Measurements from ENCODE around the gene BCAS1. TPM values are rescaled to one million over a fixed set of nuclear protein-coding genes. Genes with fewer than 3 reads are reported as not detected.

The BCAS1 gene
- total and polyA plus RNA-seq, 10 of the 15 experiments (the other 5 are each of a cell fraction or from before 2014, with no cell fraction given): 0.21 to 1.4 (median 0.55) TPM

DNA sequence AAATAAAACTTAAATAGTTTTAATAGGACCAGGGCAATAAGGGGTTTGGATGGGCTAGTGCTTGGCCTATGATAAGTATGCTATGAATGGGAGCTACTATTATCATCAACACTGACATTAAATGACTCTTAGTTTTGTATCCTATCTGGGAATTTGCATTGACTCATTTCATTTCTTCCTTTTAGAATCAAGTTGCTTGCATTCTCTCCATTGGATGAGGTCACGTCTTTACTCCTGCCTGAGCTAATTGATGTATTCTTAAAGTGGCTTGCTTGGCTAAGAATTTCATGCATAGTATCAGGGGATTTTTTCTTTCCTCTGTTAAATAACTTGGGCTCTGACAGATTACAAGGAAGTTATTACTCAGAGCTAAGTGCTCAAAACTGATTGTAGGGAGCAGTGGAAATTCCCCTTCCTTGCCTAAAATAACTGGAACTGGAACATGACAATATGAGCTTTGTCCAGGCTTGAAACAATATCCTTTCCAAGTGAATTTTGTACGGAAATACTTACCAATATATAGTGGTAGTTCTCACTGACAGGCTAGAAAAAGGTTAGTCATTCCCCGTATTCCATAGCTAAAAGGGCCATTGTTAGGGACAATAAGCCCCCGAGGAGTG, 169.9 kb downstream of the BCAS1 start:
- H3K4me2 ChIP-seq (ENCODE audit: control insufficient read depth, insufficient read depth): peak overlapping the region; percentile 48; the same call in 1 of the 2 replicates
- no TSS peak for BruUV-seq (replicated peaks)
- H4K20me1 ChIP-seq (ENCODE audit: control insufficient read depth, insufficient read depth): no peaks in the 10 kb centered on the region
- no peaks in the 10 kb centered on the region; the same call in 1 of the 2 replicates for H3K79me2 ChIP-seq (ENCODE audit: control insufficient read depth, insufficient read depth, low read length)
- 46% methylated on average over 4 of the region's 4 CpGs for WGBS (ENCODE audit: insufficient coverage, insufficient replicate concordance, low lambda C conversion rate, missing lambda C conversion rate)
- H2AFZ ChIP-seq (ENCODE audit: control insufficient read depth, low read depth, low read length): no peak overlapping the region; the same call in 1 of the 2 replicates
- DNase-seq (ENCODE audit: low read depth, low spot score) (no peak), ATAC-seq (peak; percentile 53), FAIRE-seq (no peak)
- in situ Hi-C loops (cut with MboI): no loop called here
- intact Hi-C loops (cut with micrococcal nuclease; ENCODE audit: unreplicated experiment): no loop called here
- peak overlapping the region; percentile 62; the same call in 1 of the 2 replicates for H3K27ac ChIP-seq (ENCODE audit: control insufficient read depth, insufficient read depth)
- ChIA-PET RAD21 (ENCODE audit: unreplicated experiment) (interaction anchor here (0.7 to 4.0 kb wide), 18 partner anchors 9 to 320 kb away, joined by 3 to 51 read pairs (median 5); no protein-coding TSS in a partner anchor), SMC1A (ENCODE audit: uncharacterized antibody, unreplicated experiment) (interaction anchor here (0.8 to 13.3 kb wide), 23 partner anchors 8 to 240 kb away, joined by 3 to 117 read pairs (median 7); no protein-coding TSS in a partner anchor), POLR2A (interaction anchor here (0.5 to 3.0 kb wide), 14 partner anchors 8 to 230 kb away, joined by 3 to 18 read pairs (median 3); no protein-coding TSS in a partner anchor), CTCF (interaction anchor here (0.7 to 5.2 kb wide), 10 partner anchors 12 to 236 kb away, joined by 3 to 34 read pairs (median 4); no protein-coding TSS in a partner anchor)
- no peaks in the 10 kb centered on the region for H3K36me3 ChIP-seq (ENCODE audit: control insufficient read depth in 2 of 2, insufficient read depth in 2 of 2, low read length in 1 of 2)
- no peak overlapping the region for H3K4me3 ChIP-seq
- H3K9ac ChIP-seq (ENCODE audit: control insufficient read depth, insufficient read depth, low read length): no peak overlapping the region
- no peaks in the 10 kb centered on the region for H3K27me3 ChIP-seq (replicated peaks in 1 of 2; ENCODE audit: control insufficient read depth in 2 of 2, insufficient read depth in 2 of 2, low read length in 1 of 2)
- peaks cover 36% of the 10 kb centered on the region for H3K4me1 ChIP-seq (ENCODE audit: control insufficient read depth, insufficient read depth, low read length)
- H3K9me3 ChIP-seq (replicated peaks; ENCODE audit: control insufficient read depth, insufficient read depth, low read length): no peaks in the 10 kb centered on the region
- peak; percentile 83 for TF ChIP-seq ZNF24 (IDR thresholded peaks at IDR 0.05)
- TF ChIP-seq, protein P1, sequence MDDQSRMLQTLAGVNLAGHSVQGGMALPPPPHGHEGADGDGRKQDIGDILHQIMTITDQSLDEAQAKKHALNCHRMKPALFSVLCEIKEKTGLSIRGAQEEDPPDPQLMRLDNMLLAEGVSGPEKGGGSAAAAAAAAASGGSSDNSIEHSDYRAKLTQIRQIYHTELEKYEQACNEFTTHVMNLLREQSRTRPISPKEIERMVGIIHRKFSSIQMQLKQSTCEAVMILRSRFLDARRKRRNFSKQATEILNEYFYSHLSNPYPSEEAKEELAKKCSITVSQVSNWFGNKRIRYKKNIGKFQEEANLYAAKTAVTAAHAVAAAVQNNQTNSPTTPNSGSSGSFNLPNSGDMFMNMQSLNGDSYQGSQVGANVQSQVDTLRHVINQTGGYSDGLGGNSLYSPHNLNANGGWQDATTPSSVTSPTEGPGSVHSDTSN (IDR thresholded peaks at IDR 0.05; ENCODE audit: insufficient replicate concordance, low read depth, low read length): no peak
- TF ChIP-seq RAD51 (IDR thresholded peaks at IDR 0.05): no peak
- no peak for TF ChIP-seq EGR1 (IDR thresholded peaks at IDR 0.05; ENCODE audit: borderline replicate concordance in 1 of 2, low read depth in 2 of 2, low read length in 2 of 2)
- TF ChIP-seq HDGF (IDR thresholded peaks at IDR 0.05): no peak
- TF ChIP-seq MXI1 (IDR thresholded peaks at IDR 0.05; ENCODE audit: low read depth, low read length): 0 out of 2 replicates have a peak, but pooled peaks have one; percentile 24
- no peak for TF ChIP-seq MYC (IDR thresholded peaks at IDR 0.05; ENCODE audit: insufficient read depth, insufficient read length, insufficient replicate concordance, low read length, severe bottlenecking)
- TF ChIP-seq EED (IDR thresholded peaks at IDR 0.05; ENCODE audit: low read depth): peak; percentile 88
- TF ChIP-seq EP300 (IDR thresholded peaks at IDR 0.05; ENCODE audit: borderline replicate concordance in 1 of 2, control insufficient read depth in 1 of 2, low read depth in 2 of 2, low read length in 2 of 2): peak in 1 of 2 experiments; percentile 28; a peak in 1 of 4 replicates
- TF ChIP-seq, protein P2, sequence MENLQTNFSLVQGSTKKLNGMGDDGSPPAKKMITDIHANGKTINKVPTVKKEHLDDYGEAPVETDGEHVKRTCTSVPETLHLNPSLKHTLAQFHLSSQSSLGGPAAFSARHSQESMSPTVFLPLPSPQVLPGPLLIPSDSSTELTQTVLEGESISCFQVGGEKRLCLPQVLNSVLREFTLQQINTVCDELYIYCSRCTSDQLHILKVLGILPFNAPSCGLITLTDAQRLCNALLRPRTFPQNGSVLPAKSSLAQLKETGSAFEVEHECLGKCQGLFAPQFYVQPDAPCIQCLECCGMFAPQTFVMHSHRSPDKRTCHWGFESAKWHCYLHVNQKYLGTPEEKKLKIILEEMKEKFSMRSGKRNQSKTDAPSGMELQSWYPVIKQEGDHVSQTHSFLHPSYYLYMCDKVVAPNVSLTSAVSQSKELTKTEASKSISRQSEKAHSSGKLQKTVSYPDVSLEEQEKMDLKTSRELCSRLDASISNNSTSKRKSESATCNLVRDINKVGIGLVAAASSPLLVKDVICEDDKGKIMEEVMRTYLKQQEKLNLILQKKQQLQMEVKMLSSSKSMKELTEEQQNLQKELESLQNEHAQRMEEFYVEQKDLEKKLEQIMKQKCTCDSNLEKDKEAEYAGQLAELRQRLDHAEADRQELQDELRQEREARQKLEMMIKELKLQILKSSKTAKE (IDR thresholded peaks at IDR 0.05; ENCODE audit: low read depth, poor library complexity, severe bottlenecking): peak; percentile 28
- TF ChIP-seq NFXL1 (IDR thresholded peaks at IDR 0.05; ENCODE audit: borderline replicate concordance): peak; percentile 77; the same call in 1 of the 2 replicates
- TF ChIP-seq CBFB (IDR thresholded peaks at IDR 0.05; ENCODE audit: low read depth): no peak
- no peak for TF ChIP-seq SREBF1 (IDR thresholded peaks at IDR 0.05; ENCODE audit: low read length)
- 0 out of 2 replicates have a peak, but pooled peaks have one; percentile 8 for TF ChIP-seq MTA2 (IDR thresholded peaks at IDR 0.05; ENCODE audit: low read depth)
- TF ChIP-seq JUND (IDR thresholded peaks at IDR 0.05; ENCODE audit: low read depth, low read length): no peak
- TF ChIP-seq, protein P3, sequence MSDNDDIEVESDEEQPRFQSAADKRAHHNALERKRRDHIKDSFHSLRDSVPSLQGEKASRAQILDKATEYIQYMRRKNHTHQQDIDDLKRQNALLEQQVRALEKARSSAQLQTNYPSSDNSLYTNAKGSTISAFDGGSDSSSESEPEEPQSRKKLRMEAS (IDR thresholded peaks at IDR 0.05; ENCODE audit: low read depth, low read length): no peak
- no peak for TF ChIP-seq SUPT20H (IDR thresholded peaks at IDR 0.05; ENCODE audit: borderline replicate concordance, control insufficient read depth, low read depth, low read length)
- 0 out of 2 replicates have a peak, but pooled peaks have one; percentile 32 for TF ChIP-seq GABPA (IDR thresholded peaks at IDR 0.05; ENCODE audit: low read depth)
- peak; percentile 47; the same call in 1 of the 2 replicates for TF ChIP-seq CREB1 (IDR thresholded peaks at IDR 0.05; ENCODE audit: low read depth)
- peak; percentile 31; the same call in 1 of the 2 replicates for TF ChIP-seq BCL11A (IDR thresholded peaks at IDR 0.05; ENCODE audit: low read depth, low read length)
